Mucosa of descending colon (tissue), 3 donors: ENCODE measurements around the gene AGBL2. TPM values are rescaled to one million over a fixed set of nuclear protein-coding genes. Genes with fewer than 3 reads are reported as not detected.

ENCODE experiments used
- ATAC-seq: fragments of 200-7000 bp; cut with Tn5 transposase; one replicate; pipeline ENCODE4 v1.9.1; 2020; ENCODE audit warnings: mild to moderate bottlenecking, moderate library complexity
- DNase-seq, 3 donors: peaks; one replicate each; pipeline ENCODE4 v3.0.0-alpha.2; 2020
- H3K36me3 ChIP-seq: fragments of 200-600 bp; one replicate; pipeline ENCODE4 v1.8.0; 2021; ENCODE audit warnings: low read depth, mild to moderate bottlenecking
- H3K4me1 ChIP-seq: fragments of 200-600 bp; one replicate; pipeline ENCODE4 v1.8.0; 2021; ENCODE audit warnings: low read depth, mild to moderate bottlenecking
- H3K4me3 ChIP-seq: fragments of 200-600 bp; one replicate; pipeline ENCODE4 v1.8.0; 2021; ENCODE audit warnings: mild to moderate bottlenecking
- H3K9me3 ChIP-seq: fragments of 200-600 bp; one replicate; pipeline ENCODE4 v1.8.0; 2021; ENCODE audit warnings: mild to moderate bottlenecking
- intact Hi-C, 2 donors: fragments of 100-400 bp; cut with DNase I in 1 of 2; cut with micrococcal nuclease in 1 of 2; formaldehyde crosslinking; loops; one replicate each; pipeline versions ENCODE4 v1.11.0 to v1.11.1; 2022; cut with DNase I, micrococcal nuclease
- total RNA-seq, 3 donors: library from RNA; stranded (reverse); fragmentation: NEBNext Ultra II Directional in 2 of 3; extraction: Animal tissue kit (Norgen Biotek cat#: 25700) in 2 of 3; gene quantifications; one replicate each; pipeline versions ENCODE4 v1.2.1 to v1.2.4, GENCODE V29; 2021 to 2023
- TF ChIP-seq, protein P1 (sequence below): fragments of 200-600 bp; IDR thresholded peaks from one replicate; pipeline ENCODE4 v1.8.0; 2022; ENCODE audit warnings: antibody characterized with exemption, mild to moderate bottlenecking
- donor health status: DM: no; HTN: no; CAD: no; lungs with moderate emphysema.
- donor health status: DM: no; HTN: no; CAD: no.
- donor health status: DM: no; HTN: yes; CAD: no.

The AGBL2 gene
- total RNA-seq, 3 donors from 2014 or later = 1.6 to 7.4 (median 3.1) TPM

- peak; percentile 48 for ATAC-seq
- Histone ChIP-seq H3K4me1 (no peaks in the 10 kb centered on the region), H3K4me3 (no peak overlapping the region), H3K9me3 (no peaks in the 10 kb centered on the region), H3K36me3 (no peaks in the 10 kb centered on the region)
- peak in 1 of 3 donors; percentile 65 for DNase-seq
- TF ChIP-seq, protein P1, sequence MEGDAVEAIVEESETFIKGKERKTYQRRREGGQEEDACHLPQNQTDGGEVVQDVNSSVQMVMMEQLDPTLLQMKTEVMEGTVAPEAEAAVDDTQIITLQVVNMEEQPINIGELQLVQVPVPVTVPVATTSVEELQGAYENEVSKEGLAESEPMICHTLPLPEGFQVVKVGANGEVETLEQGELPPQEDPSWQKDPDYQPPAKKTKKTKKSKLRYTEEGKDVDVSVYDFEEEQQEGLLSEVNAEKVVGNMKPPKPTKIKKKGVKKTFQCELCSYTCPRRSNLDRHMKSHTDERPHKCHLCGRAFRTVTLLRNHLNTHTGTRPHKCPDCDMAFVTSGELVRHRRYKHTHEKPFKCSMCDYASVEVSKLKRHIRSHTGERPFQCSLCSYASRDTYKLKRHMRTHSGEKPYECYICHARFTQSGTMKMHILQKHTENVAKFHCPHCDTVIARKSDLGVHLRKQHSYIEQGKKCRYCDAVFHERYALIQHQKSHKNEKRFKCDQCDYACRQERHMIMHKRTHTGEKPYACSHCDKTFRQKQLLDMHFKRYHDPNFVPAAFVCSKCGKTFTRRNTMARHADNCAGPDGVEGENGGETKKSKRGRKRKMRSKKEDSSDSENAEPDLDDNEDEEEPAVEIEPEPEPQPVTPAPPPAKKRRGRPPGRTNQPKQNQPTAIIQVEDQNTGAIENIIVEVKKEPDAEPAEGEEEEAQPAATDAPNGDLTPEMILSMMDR = no peak
- intact Hi-C loops = no loop called here
These were observed 98.3 kb downstream of the AGBL2 start for GRCh38 chr11:47616726-47617416.

GRCh38 chr11:47615249-47615648 lies 99.9 kb downstream of the AGBL2 start:
- intact Hi-C loops = no loop called here

DNA sequence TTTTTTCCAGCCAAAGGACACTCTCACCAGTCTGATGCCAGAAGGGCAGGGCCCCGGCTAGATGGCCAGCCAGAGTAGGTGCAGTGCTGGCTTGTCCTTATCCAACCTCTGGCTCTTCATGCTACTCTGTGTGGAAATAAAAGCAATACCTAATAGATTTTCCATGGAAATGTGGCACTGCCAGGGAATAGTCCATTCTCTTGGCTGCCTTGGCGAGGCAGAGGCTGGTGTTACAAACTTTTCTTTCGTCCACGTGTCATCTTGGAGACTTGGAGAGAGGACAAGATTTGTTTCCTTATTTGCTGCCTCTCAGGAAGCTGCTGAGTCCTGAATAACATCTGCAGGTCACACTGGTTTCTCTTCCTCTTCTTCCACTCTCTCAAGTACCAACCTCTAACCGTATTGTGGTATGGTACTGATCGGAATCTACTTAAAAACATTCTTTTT lies 103.8 kb downstream of the AGBL2 start:
- Histone ChIP-seq H3K36me3 (no peaks in the 10 kb centered on the region), H3K9me3 (no peaks in the 10 kb centered on the region), H3K4me1 (no peaks in the 10 kb centered on the region), H3K4me3 (no peak overlapping the region)
- TF ChIP-seq, protein P1 = no peak
- peak; percentile 36 for ATAC-seq
- no peak for DNase-seq
- intact Hi-C loops = no loop called here

More at GRCh38 chr11:47615249-47615648, 99.9 kb downstream of the AGBL2 start:
- no peaks in the 10 kb centered on the region for H3K36me3 ChIP-seq
- no peak overlapping the region for H3K4me3 ChIP-seq
- TF ChIP-seq, protein P1 = no peak
- no peaks in the 10 kb centered on the region for H3K9me3 ChIP-seq
- DNase-seq (no peak), ATAC-seq (no peak)
- no peaks in the 10 kb centered on the region for H3K4me1 ChIP-seq

DNA sequence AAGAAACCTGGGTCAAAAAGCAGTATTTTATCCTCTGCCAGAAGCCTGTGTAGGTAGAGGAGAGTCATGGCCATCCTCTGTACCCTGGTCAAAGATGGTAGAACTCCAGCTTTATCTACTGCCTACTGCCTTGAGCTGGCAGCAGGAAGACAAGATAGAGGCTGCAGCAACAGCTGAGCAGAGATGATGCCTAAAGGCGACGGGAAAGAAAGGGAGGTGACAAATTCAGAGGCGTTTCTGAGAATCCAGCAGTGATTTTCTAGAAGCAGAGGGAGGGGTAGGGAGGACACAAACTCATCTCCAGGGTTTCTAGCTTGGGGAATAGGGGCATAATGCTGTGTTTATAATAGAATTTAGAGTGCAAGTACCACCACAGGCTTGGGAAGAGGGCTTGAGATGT lies 105.5 kb downstream of the AGBL2 start:
- Histone ChIP-seq H3K4me3 (no peak overlapping the region), H3K36me3 (no peaks in the 10 kb centered on the region), H3K4me1 (no peaks in the 10 kb centered on the region), H3K9me3 (no peaks in the 10 kb centered on the region)
- DNase-seq (no peak), ATAC-seq (no peak)
- TF ChIP-seq, protein P1 = no peak
- intact Hi-C loops = no loop called here

Other genes with a start within 250 kb of the AGBL2 start
- gene CELF1, start 162.2 kb downstream of the AGBL2 start, total RNA-seq = 100 to 1,000 TPM in 1 of 3 donors, 10 to 100 TPM in 2; 83.7 to 132 (median 94.1) TPM
- 10 to 100 TPM; 20.8 to 36.1 (median 27.1) TPM for gene PTPMT1, start 149.8 kb downstream of the AGBL2 start, total RNA-seq
- 10 to 100 TPM; 14.1 to 18.2 (median 16.0) TPM for gene KBTBD4, start 136.4 kb downstream of the AGBL2 start, total RNA-seq
- 100 to 1,000 TPM; 150 to 205 (median 197) TPM for gene NDUFS3, start 136.3 kb downstream of the AGBL2 start, total RNA-seq
- gene FAM180B, start 128.7 kb downstream of the AGBL2 start, total RNA-seq = under 1 TPM in 2 of 3 donors, not detected in 1; 0.36 to 0.51 TPM
- gene C1QTNF4, start 121.0 kb downstream of the AGBL2 start, total RNA-seq = 1 to 10 TPM in 1 of 3 donors, under 1 TPM in 2; 0.17 to 3.5 (median 0.34) TPM
- 100 to 1,000 TPM in 2 of 3 donors, 10 to 100 TPM in 1; 89.7 to 137 (median 126) TPM for gene MTCH2, start 72.8 kb downstream of the AGBL2 start, total RNA-seq
- gene FNBP4, start 52.0 kb upstream of the AGBL2 start, total RNA-seq = 10 to 100 TPM; 68.4 to 94.8 (median 74.0) TPM
- 10 to 100 TPM; 24.3 to 28.4 (median 28.2) TPM for gene NUP160, start 133.0 kb upstream of the AGBL2 start, total RNA-seq